Measurements from ENCODE around the gene CAPZB. TPM values are rescaled to one million over a fixed set of nuclear protein-coding genes. Genes with fewer than 3 reads are reported as not detected.

Gene CAPZB
- polyA plus RNA-seq, 2 of the 4 experiments (the other 2 are of a cell fraction), result 133 to 296 TPM

GRCh38 chr1:19435851-19436455 is 49.4 kb downstream of the CAPZB start (continued):
- TF ChIP-seq, protein P1, sequence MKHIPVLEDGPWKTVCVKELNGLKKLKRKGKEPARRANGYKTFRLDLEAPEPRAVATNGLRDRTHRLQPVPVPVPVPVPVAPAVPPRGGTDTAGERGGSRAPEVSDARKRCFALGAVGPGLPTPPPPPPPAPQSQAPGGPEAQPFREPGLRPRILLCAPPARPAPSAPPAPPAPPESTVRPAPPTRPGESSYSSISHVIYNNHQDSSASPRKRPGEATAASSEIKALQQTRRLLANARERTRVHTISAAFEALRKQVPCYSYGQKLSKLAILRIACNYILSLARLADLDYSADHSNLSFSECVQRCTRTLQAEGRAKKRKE (CRISPR knock-in tag; IDR thresholded peaks at IDR 0.05; ENCODE audit: low read depth), result no peak
- TF ChIP-seq FOXS1 (CRISPR knock-in tag; IDR thresholded peaks at IDR 0.05), result no peak
- TF ChIP-seq HOXB5 (CRISPR knock-in tag; IDR thresholded peaks at IDR 0.05), result no peak
- no peak for TF ChIP-seq ZFP36 (IDR thresholded peaks at IDR 0.05; ENCODE audit: borderline replicate concordance, partially characterized antibody)
- no peak for TF ChIP-seq GATA3 (IDR thresholded peaks at IDR 0.05; ENCODE audit: borderline replicate concordance)

DNA sequence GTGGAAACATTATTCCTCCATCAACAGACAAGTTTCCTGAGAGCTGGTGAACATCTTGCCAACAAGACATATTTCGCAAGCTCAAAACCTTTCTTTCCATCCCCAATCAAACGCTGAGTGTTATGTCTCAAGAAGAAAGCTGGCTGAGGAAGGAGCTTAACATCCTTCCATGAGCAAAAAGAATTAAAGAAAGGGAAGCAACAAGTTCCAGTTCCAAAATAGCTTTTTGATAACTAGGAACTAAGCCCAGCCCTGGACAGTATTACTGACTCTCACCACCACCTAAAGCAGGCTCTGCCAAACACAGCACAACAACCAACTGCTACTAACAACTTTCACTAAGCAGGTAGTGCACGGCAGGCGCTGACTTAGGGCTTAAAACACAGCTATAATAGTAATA is 50.2 kb downstream of the CAPZB start:
- DNase-seq (ENCODE audit: low read depth in 1 of 2, low spot score in 1 of 2), result no peak
- FAIRE-seq, result no peak
- ChIA-PET POLR2A (no interaction called here), CTCF (interaction anchor here (0.9 to 1.5 kb wide), 3 partner anchors 18 to 219 kb away, joined by 3 to 4 read pairs (median 3); no protein-coding TSS in a partner anchor)
- no peak for ATAC-seq
- H3K27ac ChIP-seq, result no peak overlapping the region
- WGBS (ENCODE audit: missing lambda C conversion rate), result 88% methylated on average over 4 of the region's 4 CpGs
- no peak for TF ChIP-seq CBX2 (IDR thresholded peaks at IDR 0.05; ENCODE audit: borderline replicate concordance, low read depth)
- TF ChIP-seq CEBPB (IDR thresholded peaks at IDR 0.05), result peak in 1 of 2 experiments; percentile 7; a peak in 1 of 4 replicates
- TF ChIP-seq ZC3H11A (IDR thresholded peaks at IDR 0.05), result no peak
- TF ChIP-seq RAD21 (conservative IDR thresholded peaks at IDR 0.05 in 1 of 2, IDR thresholded peaks at IDR 0.05 in 1 of 2), result no peak
- no peak overlapping the region for H3K4me3 ChIP-seq
- no peak overlapping the region for H3K4me2 ChIP-seq
- H3K4me1 ChIP-seq, result peaks cover 45% of the 10 kb centered on the region
- no peaks in the 10 kb centered on the region for H3K9me3 ChIP-seq

GRCh38 chr1:19433719-19433998 is 51.7 kb downstream of the CAPZB start:
- no peak for DNase-seq (ENCODE audit: low read depth in 1 of 2, low spot score in 1 of 2)
- POLR2A ChIA-PET, result no interaction called here

More at GRCh38 chr1:19433719-19433998, 51.7 kb downstream of the CAPZB start:
- CTCF ChIA-PET, result interaction anchor here (1.4 to 1.5 kb wide), 2 partner anchors 10 to 220 kb away, joined by 3 read pairs; no protein-coding TSS in a partner anchor
- no peaks in the 10 kb centered on the region for H3K9me3 ChIP-seq
- TF ChIP-seq EHMT2 (IDR thresholded peaks at IDR 0.05; ENCODE audit: low read depth), result no peak
- TF ChIP-seq ELK1 (IDR thresholded peaks at IDR 0.05; ENCODE audit: low read depth, low read length), result no peak
- TF ChIP-seq, protein P2, sequence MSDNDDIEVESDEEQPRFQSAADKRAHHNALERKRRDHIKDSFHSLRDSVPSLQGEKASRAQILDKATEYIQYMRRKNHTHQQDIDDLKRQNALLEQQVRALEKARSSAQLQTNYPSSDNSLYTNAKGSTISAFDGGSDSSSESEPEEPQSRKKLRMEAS (IDR thresholded peaks at IDR 0.05), result no peak
- no peak for TF ChIP-seq RNF2 (IDR thresholded peaks at IDR 0.05; ENCODE audit: borderline replicate concordance, low read depth)
- TF ChIP-seq CTCF (IDR thresholded peaks at IDR 0.05), result no peak
- no peak for TF ChIP-seq EP300 (IDR thresholded peaks at IDR 0.05)
- TF ChIP-seq, protein P3, sequence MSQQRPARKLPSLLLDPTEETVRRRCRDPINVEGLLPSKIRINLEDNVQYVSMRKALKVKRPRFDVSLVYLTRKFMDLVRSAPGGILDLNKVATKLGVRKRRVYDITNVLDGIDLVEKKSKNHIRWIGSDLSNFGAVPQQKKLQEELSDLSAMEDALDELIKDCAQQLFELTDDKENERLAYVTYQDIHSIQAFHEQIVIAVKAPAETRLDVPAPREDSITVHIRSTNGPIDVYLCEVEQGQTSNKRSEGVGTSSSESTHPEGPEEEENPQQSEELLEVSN (IDR thresholded peaks at IDR 0.05; ENCODE audit: borderline replicate concordance, low read depth), result no peak
- no peak for TF ChIP-seq BCL3 (IDR thresholded peaks at IDR 0.05)
- TF ChIP-seq HOXB5 (CRISPR knock-in tag; IDR thresholded peaks at IDR 0.05), result no peak
- TF ChIP-seq, protein P4, sequence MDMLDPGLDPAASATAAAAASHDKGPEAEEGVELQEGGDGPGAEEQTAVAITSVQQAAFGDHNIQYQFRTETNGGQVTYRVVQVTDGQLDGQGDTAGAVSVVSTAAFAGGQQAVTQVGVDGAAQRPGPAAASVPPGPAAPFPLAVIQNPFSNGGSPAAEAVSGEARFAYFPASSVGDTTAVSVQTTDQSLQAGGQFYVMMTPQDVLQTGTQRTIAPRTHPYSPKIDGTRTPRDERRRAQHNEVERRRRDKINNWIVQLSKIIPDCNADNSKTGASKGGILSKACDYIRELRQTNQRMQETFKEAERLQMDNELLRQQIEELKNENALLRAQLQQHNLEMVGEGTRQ (IDR thresholded peaks at IDR 0.05), result no peak
- ATAC-seq (no peak), FAIRE-seq (no peak)
- no peak overlapping the region for H3K27ac ChIP-seq
- WGBS (ENCODE audit: missing lambda C conversion rate), result 65% methylated on average over 2 of the region's 2 CpGs
- peaks cover 43% of the 10 kb centered on the region for H3K4me1 ChIP-seq
- no peak overlapping the region for H3K4me3 ChIP-seq
- H3K4me2 ChIP-seq, result no peak overlapping the region

Data from A549 (cell line).